Measurements from ENCODE around the gene TCP11L1.
"Not testable (repeated sequence)": the region's sequence is repeated elsewhere in the genome, so short reads cannot be mapped to it uniquely, and the experiment has no call there.

TCP11L1 gene

GRCh38 chr11:33068611-33069340 is 29.4 kb downstream of the TCP11L1 start:
- DNase-seq: no peak

DNA sequence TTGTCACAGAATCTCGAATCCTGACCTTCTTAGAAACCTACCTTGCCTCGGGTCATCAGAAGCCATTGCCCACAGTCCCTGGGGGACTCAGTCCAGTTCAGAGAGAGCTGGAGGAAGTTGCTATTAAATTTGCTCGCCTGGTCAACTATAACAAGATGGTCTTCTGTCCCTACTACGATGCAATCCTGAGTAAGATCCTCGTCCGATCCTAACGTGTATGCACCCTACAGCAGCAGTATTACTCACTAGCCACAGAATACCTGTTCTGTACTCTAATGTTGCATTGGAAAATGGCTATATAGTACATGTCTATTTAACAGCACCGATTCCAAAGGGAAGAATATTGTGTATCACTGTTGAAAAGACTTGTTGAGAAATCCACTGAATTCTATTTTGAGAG is 33.1 kb downstream of the TCP11L1 start:
- no peak for DNase-seq

DNA sequence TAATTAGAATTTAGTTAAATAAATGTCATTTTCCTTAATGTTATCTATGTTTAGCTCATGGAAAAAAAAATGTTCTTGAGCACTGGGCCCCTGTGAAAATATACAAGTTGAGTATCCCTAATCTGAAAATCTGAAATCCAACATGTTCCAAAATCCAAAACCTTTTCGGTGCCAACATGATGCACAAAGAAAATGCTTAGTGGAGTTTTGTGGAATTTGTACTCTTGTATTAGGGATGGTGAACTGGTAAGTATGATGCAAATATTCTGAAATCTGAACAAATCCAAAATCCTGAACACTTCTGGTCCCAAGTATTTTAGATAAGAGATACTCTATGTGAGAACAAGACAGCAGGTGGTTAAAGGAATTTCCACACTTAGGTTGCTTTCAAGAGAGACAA is 44.5 kb downstream of the TCP11L1 start:
- no peak for DNase-seq

- DNase-seq: no peak
Observed at GRCh38 chr11:33086017-33086416, 46.6 kb downstream of the TCP11L1 start.

- no peak for DNase-seq
Observed at GRCh38 chr11:33089776-33090175, 50.4 kb downstream of the TCP11L1 start.

- DNase-seq: no peak
Observed at GRCh38 chr11:33094157-33094556, 54.8 kb downstream of the TCP11L1 start.

DNA sequence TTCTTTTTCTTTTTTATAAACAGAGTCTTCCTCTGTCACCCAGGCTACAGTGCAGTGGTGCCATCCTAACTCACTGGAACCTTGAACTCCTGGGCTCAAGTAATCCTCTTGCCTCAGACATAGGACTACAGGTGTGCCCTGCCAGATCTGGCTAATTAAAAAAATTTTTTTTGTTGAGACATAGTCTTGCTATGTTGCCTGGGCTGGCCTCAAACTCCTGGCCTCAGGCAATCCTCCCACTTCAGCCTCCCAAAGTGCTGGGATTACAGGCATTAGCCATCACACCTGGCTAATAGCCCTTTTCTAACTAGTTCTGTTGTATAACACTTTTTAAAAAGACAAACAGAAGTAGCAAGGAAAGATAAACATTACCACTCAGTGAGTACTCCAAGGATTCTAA is 64.5 kb downstream of the TCP11L1 start:
- no peak for DNase-seq

- DNase-seq: no peak
Observed at GRCh38 chr11:33109294-33109895, 70.0 kb downstream of the TCP11L1 start.

DNA sequence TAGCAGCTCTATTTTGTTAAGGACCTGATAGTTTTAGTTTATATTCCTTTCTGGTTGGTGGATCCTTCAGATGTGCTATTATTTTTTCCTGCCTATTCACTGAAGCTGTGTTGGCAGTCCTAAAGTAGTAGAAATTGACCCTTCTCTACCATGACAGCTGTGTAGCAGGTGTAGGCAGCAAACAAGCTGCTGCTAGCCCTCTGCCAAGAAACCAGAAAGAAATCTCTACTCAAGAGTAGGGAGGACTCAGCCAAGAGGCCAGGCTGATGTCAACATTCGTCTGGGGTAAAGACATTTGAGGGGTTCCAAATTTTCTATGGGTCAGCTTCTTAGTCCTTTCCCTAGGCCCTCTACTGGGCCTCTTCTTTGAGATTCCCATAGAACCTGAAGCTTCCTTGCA is 70.7 kb downstream of the TCP11L1 start:
- DNase-seq: no peak

DNA sequence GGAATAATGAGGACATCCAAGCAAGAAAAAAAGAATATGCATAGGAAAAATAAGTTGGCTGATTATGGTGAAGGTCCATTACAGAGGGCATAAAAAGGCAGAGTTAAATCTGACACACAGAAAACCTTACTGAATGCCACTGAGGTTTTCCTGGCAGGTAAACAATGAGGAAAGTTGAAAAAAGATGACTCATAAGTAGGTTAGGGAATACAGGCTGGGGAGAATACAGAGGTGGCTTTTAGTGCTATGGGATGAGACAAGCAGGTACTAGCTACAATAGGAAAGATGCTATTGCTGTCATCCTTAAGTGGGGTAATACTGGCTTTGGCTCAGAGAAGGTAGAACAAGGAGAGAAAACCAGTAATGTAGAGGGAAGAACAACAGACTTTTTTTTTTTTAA is 77.2 kb downstream of the TCP11L1 start:
- no peak for DNase-seq

DNA sequence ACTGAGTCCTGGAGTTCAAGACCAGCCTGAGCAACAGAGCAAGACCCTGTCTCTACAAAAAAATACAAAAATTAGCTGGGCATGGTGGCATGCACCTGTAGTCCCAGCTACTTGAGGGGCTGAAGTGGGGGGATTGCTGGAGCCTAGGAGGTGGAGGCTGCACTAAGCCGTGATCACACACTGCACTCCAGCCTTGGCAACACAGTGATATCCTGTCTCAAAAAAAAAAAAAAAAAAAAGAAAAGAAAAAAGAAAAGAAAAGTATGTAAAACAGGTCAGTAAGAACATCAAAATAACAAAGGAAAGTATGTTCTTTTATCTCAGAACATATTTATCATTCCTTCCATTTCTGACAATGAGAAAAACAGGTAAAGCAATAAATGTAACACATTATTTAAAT is 83.3 kb downstream of the TCP11L1 start:
- not testable (repeated sequence) for DNase-seq

Data from CD4-positive, alpha-beta T cell treated with Interleukin-1 beta for 1 hour (primary cell).